ENCODE data around the gene DMRT3.
A peak's percentile ranks its signal among the peaks of the same experiment; 100 is the strongest.

DNA sequence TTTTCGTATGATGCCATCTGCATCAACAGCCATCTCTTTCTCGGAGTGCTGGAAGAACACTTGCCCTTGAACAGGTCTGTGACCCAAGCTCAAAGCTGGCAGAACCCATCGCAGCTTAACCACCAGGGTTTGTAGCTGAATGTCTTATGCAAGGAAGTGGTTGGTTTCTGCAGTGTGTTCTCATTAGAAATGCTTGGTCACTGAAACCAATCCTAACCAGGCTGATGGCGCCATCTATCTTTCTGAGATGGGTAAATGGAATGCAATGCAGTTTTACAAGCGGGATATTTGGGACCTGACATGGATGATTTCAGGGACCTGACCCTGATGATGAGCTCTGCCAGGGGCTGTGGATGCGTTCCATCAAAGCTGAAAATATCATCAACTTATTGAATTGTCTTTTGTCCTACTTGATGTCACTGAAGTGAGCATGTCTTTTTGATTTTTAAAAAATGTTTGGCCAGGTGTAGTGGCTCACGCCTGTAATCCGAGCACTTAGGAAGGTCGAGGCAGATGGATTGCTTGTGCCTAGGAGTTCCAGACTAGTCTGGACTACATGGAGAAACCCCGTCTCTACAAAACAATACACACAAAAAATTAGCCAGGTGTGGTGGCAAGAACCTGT is 28.7 kb downstream of the DMRT3 start:
- TF ChIP-seq, protein P1, sequence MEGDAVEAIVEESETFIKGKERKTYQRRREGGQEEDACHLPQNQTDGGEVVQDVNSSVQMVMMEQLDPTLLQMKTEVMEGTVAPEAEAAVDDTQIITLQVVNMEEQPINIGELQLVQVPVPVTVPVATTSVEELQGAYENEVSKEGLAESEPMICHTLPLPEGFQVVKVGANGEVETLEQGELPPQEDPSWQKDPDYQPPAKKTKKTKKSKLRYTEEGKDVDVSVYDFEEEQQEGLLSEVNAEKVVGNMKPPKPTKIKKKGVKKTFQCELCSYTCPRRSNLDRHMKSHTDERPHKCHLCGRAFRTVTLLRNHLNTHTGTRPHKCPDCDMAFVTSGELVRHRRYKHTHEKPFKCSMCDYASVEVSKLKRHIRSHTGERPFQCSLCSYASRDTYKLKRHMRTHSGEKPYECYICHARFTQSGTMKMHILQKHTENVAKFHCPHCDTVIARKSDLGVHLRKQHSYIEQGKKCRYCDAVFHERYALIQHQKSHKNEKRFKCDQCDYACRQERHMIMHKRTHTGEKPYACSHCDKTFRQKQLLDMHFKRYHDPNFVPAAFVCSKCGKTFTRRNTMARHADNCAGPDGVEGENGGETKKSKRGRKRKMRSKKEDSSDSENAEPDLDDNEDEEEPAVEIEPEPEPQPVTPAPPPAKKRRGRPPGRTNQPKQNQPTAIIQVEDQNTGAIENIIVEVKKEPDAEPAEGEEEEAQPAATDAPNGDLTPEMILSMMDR (conservative IDR thresholded peaks at IDR 0.05) = peak; percentile 58
- no peak for TF ChIP-seq EZH2 (IDR thresholded peaks at IDR 0.05; ENCODE audit: low read depth)
